ENCODE results near the gene POLR3A.

POLR3A gene

GRCh38 chr10:78041170-78042057 lies 12.1 kb upstream of the POLR3A start:
- Histone ChIP-seq H3K27ac (ENCODE audit: low read depth, low read length) (no peak overlapping the region), H2BK15ac (replicated peaks; ENCODE audit: low read depth) (no peak overlapping the region), H3K27me3 (ENCODE audit: insufficient read depth, low read length, poor library complexity) (no peaks in the 10 kb centered on the region), H3K79me1 (ENCODE audit: low read length) (peaks cover 22% of the 10 kb centered on the region), H2BK5ac (ENCODE audit: low read length) (no peak overlapping the region), H3K23ac (ENCODE audit: low read length) (no peak overlapping the region), H2AK5ac (ENCODE audit: low read length) (no peak overlapping the region), H3K4me2 (ENCODE audit: low read length) (no peak overlapping the region), H3K18ac (ENCODE audit: low read length) (no peak overlapping the region), H3K56ac (ENCODE audit: low read length) (peak overlapping the region; percentile 26), H3K4me1 (ENCODE audit: control insufficient read depth, low read depth, low read length) (peaks cover 3% of the 10 kb centered on the region), H4K8ac (ENCODE audit: low read depth, low read length) (no peak overlapping the region), H2BK120ac (ENCODE audit: low read depth, low read length) (no peak overlapping the region), H3K4ac (ENCODE audit: low read depth, low read length) (no peak overlapping the region), H3K36me3 (ENCODE audit: control insufficient read depth, insufficient read depth, low read length) (peaks cover 36% of the 10 kb centered on the region), H4K5ac (ENCODE audit: low read length) (no peak overlapping the region), H3K79me2 (ENCODE audit: control insufficient read depth, insufficient read depth, low read length) (peaks cover 33% of the 10 kb centered on the region), H3K9ac (ENCODE audit: low read length) (no peak overlapping the region), H3K4me3 (ENCODE audit: low read length) (no peak overlapping the region)
- DNase-seq: no peak
- WGBS (ENCODE audit: extremely low coverage, insufficient coverage, low lambda C conversion rate): no CpG with 5 or more reads among the region's 5 CpGs

- no peak overlapping the region for H3K18ac ChIP-seq (ENCODE audit: low read length)
- no peak overlapping the region for H2BK15ac ChIP-seq (replicated peaks; ENCODE audit: low read depth)
- H3K23ac ChIP-seq (ENCODE audit: low read length): no peak overlapping the region
- peaks cover 22% of the 10 kb centered on the region for H3K79me1 ChIP-seq (ENCODE audit: low read length)
- H2BK120ac ChIP-seq (ENCODE audit: low read depth, low read length): no peak overlapping the region
- H3K4me2 ChIP-seq (ENCODE audit: low read length): no peak overlapping the region
- no peak overlapping the region for H3K4me3 ChIP-seq (ENCODE audit: low read length)
- H3K27ac ChIP-seq (ENCODE audit: low read depth, low read length): no peak overlapping the region
- H3K27me3 ChIP-seq (ENCODE audit: insufficient read depth, low read length, poor library complexity): no peaks in the 10 kb centered on the region
- H2BK5ac ChIP-seq (ENCODE audit: low read length): no peak overlapping the region
- H3K79me2 ChIP-seq (ENCODE audit: control insufficient read depth, insufficient read depth, low read length): peaks cover 50% of the 10 kb centered on the region
- DNase-seq: no peak
- H4K5ac ChIP-seq (ENCODE audit: low read length): no peak overlapping the region
- H3K56ac ChIP-seq (ENCODE audit: low read length): no peak overlapping the region
- H3K9ac ChIP-seq (ENCODE audit: low read length): no peak overlapping the region
- H2AK5ac ChIP-seq (ENCODE audit: low read length): no peak overlapping the region
- H3K4me1 ChIP-seq (ENCODE audit: control insufficient read depth, low read depth, low read length): peaks cover 5% of the 10 kb centered on the region
- H3K4ac ChIP-seq (ENCODE audit: low read depth, low read length): no peak overlapping the region
- no peak overlapping the region for H4K8ac ChIP-seq (ENCODE audit: low read depth, low read length)
- peaks cover 38% of the 10 kb centered on the region for H3K36me3 ChIP-seq (ENCODE audit: control insufficient read depth, insufficient read depth, low read length)
- no CpG with 5 or more reads among the region's 3 CpGs for WGBS (ENCODE audit: extremely low coverage, insufficient coverage, low lambda C conversion rate)
Observed at GRCh38 chr10:78039743-78040142, 10.4 kb upstream of the POLR3A start.

DNA sequence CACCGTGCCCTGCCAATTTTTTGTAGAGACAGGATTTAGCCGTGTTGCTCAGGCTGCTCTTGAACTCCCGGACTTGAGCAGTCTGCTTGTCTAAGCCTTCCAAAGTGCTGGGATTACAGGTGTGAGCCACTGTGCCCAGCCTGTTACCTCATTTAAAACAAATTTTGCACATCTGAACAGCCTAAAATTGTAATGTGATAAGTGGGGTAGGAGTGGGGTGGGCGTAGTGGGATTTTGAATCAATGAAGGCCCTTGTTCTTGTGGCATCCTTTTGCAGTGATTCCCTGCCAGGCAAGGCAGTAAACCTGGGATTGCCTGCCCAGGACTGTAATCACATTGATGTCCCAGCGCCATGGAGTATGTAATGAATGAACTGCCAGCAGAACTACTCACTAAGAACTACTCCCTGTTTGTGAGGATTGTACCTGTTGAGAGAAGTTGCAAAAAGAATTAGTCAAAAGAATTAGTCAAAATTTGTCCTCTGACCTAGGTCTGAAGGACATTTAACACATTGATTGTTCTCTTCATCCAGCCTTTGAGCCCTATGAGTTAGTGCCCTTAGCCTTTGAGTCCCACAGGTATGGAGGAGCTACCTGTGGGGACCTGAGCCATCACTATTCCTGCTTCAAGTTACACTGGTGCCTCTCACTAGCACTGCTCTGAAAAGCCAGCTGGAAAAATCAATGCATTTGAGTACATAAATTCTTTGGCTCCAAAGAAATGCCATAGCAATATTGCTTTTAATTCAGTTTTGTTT lies 9.7 kb upstream of the POLR3A start:
- WGBS (ENCODE audit: extremely low coverage, insufficient coverage, low lambda C conversion rate): no CpG with 5 or more reads among the region's 5 CpGs
- H3K27me3 ChIP-seq (ENCODE audit: insufficient read depth, low read length, poor library complexity): no peaks in the 10 kb centered on the region
- H3K9ac ChIP-seq (ENCODE audit: low read length): peak overlapping the region; percentile 21
- H3K23ac ChIP-seq (ENCODE audit: low read length): no peak overlapping the region
- no peak overlapping the region for H2BK120ac ChIP-seq (ENCODE audit: low read depth, low read length)
- H3K56ac ChIP-seq (ENCODE audit: low read length): peak overlapping the region; percentile 5
- H3K4me3 ChIP-seq (ENCODE audit: low read length): no peak overlapping the region
- H4K5ac ChIP-seq (ENCODE audit: low read length): no peak overlapping the region
- H3K79me2 ChIP-seq (ENCODE audit: control insufficient read depth, insufficient read depth, low read length): peaks cover 57% of the 10 kb centered on the region
- H3K4ac ChIP-seq (ENCODE audit: low read depth, low read length): no peak overlapping the region
- DNase-seq: no peak
- H3K79me1 ChIP-seq (ENCODE audit: low read length): peaks cover 22% of the 10 kb centered on the region
- H2BK15ac ChIP-seq (replicated peaks; ENCODE audit: low read depth): no peak overlapping the region
- H3K27ac ChIP-seq (ENCODE audit: low read depth, low read length): no peak overlapping the region
- H3K18ac ChIP-seq (ENCODE audit: low read length): no peak overlapping the region
- H3K4me1 ChIP-seq (ENCODE audit: control insufficient read depth, low read depth, low read length): peaks cover 5% of the 10 kb centered on the region
- no peak overlapping the region for H4K8ac ChIP-seq (ENCODE audit: low read depth, low read length)
- no peak overlapping the region for H2AK5ac ChIP-seq (ENCODE audit: low read length)
- no peak overlapping the region for H3K4me2 ChIP-seq (ENCODE audit: low read length)
- H3K36me3 ChIP-seq (ENCODE audit: control insufficient read depth, insufficient read depth, low read length): peaks cover 38% of the 10 kb centered on the region
- H2BK5ac ChIP-seq (ENCODE audit: low read length): no peak overlapping the region

- Histone ChIP-seq H3K4me3 (ENCODE audit: low read length) (no peak overlapping the region), H3K56ac (ENCODE audit: low read length) (no peak overlapping the region)
Observed at GRCh38 chr10:78038105-78038504, 8.8 kb upstream of the POLR3A start.

GRCh38 chr10:78035933-78036583 lies 6.7 kb upstream of the POLR3A start:
- no peaks in the 10 kb centered on the region for H3K27me3 ChIP-seq (ENCODE audit: insufficient read depth, low read length, poor library complexity)

More at GRCh38 chr10:78038105-78038504, 8.8 kb upstream of the POLR3A start:
- H2BK15ac ChIP-seq (replicated peaks; ENCODE audit: low read depth): no peak overlapping the region
- no peak overlapping the region for H3K23ac ChIP-seq (ENCODE audit: low read length)
- H2BK120ac ChIP-seq (ENCODE audit: low read depth, low read length): no peak overlapping the region
- H2BK5ac ChIP-seq (ENCODE audit: low read length): no peak overlapping the region
- H3K4me1 ChIP-seq (ENCODE audit: control insufficient read depth, low read depth, low read length): peaks cover 5% of the 10 kb centered on the region
- H3K9ac ChIP-seq (ENCODE audit: low read length): peak overlapping the region; percentile 3
- peak overlapping the region; percentile 8 for H3K4me2 ChIP-seq (ENCODE audit: low read length)
- H3K79me1 ChIP-seq (ENCODE audit: low read length): peaks cover 22% of the 10 kb centered on the region
- no peak overlapping the region for H2AK5ac ChIP-seq (ENCODE audit: low read length)
- H3K36me3 ChIP-seq (ENCODE audit: control insufficient read depth, insufficient read depth, low read length): peaks cover 38% of the 10 kb centered on the region
- WGBS (ENCODE audit: extremely low coverage, insufficient coverage, low lambda C conversion rate): no CpG with 5 or more reads among the region's 2 CpGs
- no peak overlapping the region for H3K4ac ChIP-seq (ENCODE audit: low read depth, low read length)
- no peak overlapping the region for H3K27ac ChIP-seq (ENCODE audit: low read depth, low read length)
- DNase-seq: no peak
- H3K79me2 ChIP-seq (ENCODE audit: control insufficient read depth, insufficient read depth, low read length): peaks cover 59% of the 10 kb centered on the region
- no peaks in the 10 kb centered on the region for H3K27me3 ChIP-seq (ENCODE audit: insufficient read depth, low read length, poor library complexity)
- H3K18ac ChIP-seq (ENCODE audit: low read length): no peak overlapping the region
- no peak overlapping the region for H4K5ac ChIP-seq (ENCODE audit: low read length)
- H4K8ac ChIP-seq (ENCODE audit: low read depth, low read length): no peak overlapping the region

More at GRCh38 chr10:78035933-78036583, 6.7 kb upstream of the POLR3A start:
- H3K36me3 ChIP-seq (ENCODE audit: control insufficient read depth, insufficient read depth, low read length): peaks cover 25% of the 10 kb centered on the region
- no peak overlapping the region for H4K5ac ChIP-seq (ENCODE audit: low read length)
- peak overlapping the region; percentile 32 for H3K4me2 ChIP-seq (ENCODE audit: low read length)
- H3K56ac ChIP-seq (ENCODE audit: low read length): peak overlapping the region; percentile 84
- H2AK5ac ChIP-seq (ENCODE audit: low read length): no peak overlapping the region
- peaks cover 5% of the 10 kb centered on the region for H3K4me1 ChIP-seq (ENCODE audit: control insufficient read depth, low read depth, low read length)
- no peak overlapping the region for H2BK5ac ChIP-seq (ENCODE audit: low read length)
- H3K79me1 ChIP-seq (ENCODE audit: low read length): peaks cover 16% of the 10 kb centered on the region
- no peak overlapping the region for H2BK120ac ChIP-seq (ENCODE audit: low read depth, low read length)
- no peak overlapping the region for H3K23ac ChIP-seq (ENCODE audit: low read length)
- H3K4me3 ChIP-seq (ENCODE audit: low read length): no peak overlapping the region
- no peak for DNase-seq
- no peak overlapping the region for H3K4ac ChIP-seq (ENCODE audit: low read depth, low read length)
- H3K18ac ChIP-seq (ENCODE audit: low read length): no peak overlapping the region
- H3K79me2 ChIP-seq (ENCODE audit: control insufficient read depth, insufficient read depth, low read length): peaks cover 55% of the 10 kb centered on the region
- H3K9ac ChIP-seq (ENCODE audit: low read length): peak overlapping the region; percentile 96
- no peak overlapping the region for H2BK15ac ChIP-seq (replicated peaks; ENCODE audit: low read depth)
- WGBS (ENCODE audit: extremely low coverage, insufficient coverage, low lambda C conversion rate): no CpG with 5 or more reads among the region's 9 CpGs
- H4K8ac ChIP-seq (ENCODE audit: low read depth, low read length): no peak overlapping the region
- no peak overlapping the region for H3K27ac ChIP-seq (ENCODE audit: low read depth, low read length)
